Panc1 (cell line): Measurements from ENCODE around the gene TBCE.
"Not testable (repeated sequence)": the region's sequence is repeated elsewhere in the genome, so short reads cannot be mapped to it uniquely, and the experiment has no call there.

ENCODE experiments used
- POLR2AphosphoS5 ChIP-seq: IDR thresholded peaks from 2 replicates; pipeline ENCODE4 v1.6.1; 2012; ENCODE audit warnings: mild to moderate bottlenecking, low read depth, low read length, moderate library complexity
- TF ChIP-seq, protein P1 (sequence below): fragments of 450-650 bp; IDR thresholded peaks from 2 replicates; pipeline ENCODE4 v1.5.1; 2017; ENCODE audit warnings: mild to moderate bottlenecking

DNA sequence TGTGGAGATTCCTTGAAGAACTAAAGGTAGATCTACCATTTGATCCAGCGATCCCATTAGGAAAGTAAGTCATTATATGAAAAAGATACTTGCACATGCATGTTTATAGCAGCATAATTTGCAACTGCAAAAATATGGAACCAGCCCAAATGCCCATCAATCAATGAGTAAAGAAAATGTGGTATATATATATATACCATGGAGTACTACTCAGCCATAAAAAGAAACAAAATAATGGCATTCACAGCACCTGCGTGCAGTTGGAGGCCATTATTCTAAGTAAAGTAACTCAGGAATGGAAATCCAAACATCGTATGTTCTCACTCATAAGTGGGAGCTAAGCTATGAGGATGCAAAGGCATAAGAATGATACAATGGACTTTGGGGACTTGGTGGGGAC, 95.6 kb downstream of the TBCE start:
- TF ChIP-seq, protein P1, sequence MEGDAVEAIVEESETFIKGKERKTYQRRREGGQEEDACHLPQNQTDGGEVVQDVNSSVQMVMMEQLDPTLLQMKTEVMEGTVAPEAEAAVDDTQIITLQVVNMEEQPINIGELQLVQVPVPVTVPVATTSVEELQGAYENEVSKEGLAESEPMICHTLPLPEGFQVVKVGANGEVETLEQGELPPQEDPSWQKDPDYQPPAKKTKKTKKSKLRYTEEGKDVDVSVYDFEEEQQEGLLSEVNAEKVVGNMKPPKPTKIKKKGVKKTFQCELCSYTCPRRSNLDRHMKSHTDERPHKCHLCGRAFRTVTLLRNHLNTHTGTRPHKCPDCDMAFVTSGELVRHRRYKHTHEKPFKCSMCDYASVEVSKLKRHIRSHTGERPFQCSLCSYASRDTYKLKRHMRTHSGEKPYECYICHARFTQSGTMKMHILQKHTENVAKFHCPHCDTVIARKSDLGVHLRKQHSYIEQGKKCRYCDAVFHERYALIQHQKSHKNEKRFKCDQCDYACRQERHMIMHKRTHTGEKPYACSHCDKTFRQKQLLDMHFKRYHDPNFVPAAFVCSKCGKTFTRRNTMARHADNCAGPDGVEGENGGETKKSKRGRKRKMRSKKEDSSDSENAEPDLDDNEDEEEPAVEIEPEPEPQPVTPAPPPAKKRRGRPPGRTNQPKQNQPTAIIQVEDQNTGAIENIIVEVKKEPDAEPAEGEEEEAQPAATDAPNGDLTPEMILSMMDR = not testable (repeated sequence)
- not testable (repeated sequence) for TF ChIP-seq POLR2AphosphoS5
